Panc1 (cell line): ENCODE results near the gene LAIR2.

Source experiments
- CTCF ChIP-seq: fragments of 450-650 bp; IDR thresholded peaks from 2 replicates; pipeline ENCODE4 v1.5.1; 2017; ENCODE audit warnings: mild to moderate bottlenecking
- POLR2AphosphoS5 ChIP-seq: IDR thresholded peaks from 2 replicates; pipeline ENCODE4 v1.6.1; 2012; ENCODE audit warnings: mild to moderate bottlenecking, low read depth, low read length, moderate library complexity
- REST ChIP-seq, 2 experiments: IDR thresholded peaks; 2 replicates each; pipeline ENCODE4 v1.6.1; 2011 to 2012; ENCODE audit warnings: low read depth in 2 of 2, control low read depth in 1 of 2, low read length in 1 of 2, mild to moderate bottlenecking in 1 of 2, moderate library complexity in 1 of 2; ENCODE audit not compliant: insufficient read depth in 1 of 2
- TCF7L2 ChIP-seq: IDR thresholded peaks from 2 replicates; pipeline ENCODE4 v1.6.1; 2011; ENCODE audit warnings: mild to moderate bottlenecking, low read depth, low read length, inconsistent platforms

- TF ChIP-seq CTCF, result no peak
- TF ChIP-seq POLR2AphosphoS5, result no peak
- TF ChIP-seq REST (IDR thresholded peaks at IDR 0.05; ENCODE audit: insufficient read depth in 1 of 2, low read depth in 2 of 2, low read length in 1 of 2), result no peak
- no peak for TF ChIP-seq TCF7L2
Observed at GRCh38 chr19:54554006-54554405, 51.4 kb downstream of the LAIR2 start.
